Liver (tissue), 9 donors: ENCODE data around the gene ICAM5. TPM values are rescaled to one million over a fixed set of nuclear protein-coding genes. Genes with fewer than 3 reads are reported as not detected.
A peak's percentile ranks its signal among the peaks of the same experiment; 100 is the strongest.

ENCODE experiments used
- DNase-seq: peaks from one replicate; pipeline ENCODE4 v3.0.0-alpha.2; 2017; ENCODE audit warnings: low spot score
- H3K27ac ChIP-seq, 2 donors: one replicate each; pipeline ENCODE4 v1.7.0; 2013; ENCODE audit warnings: inconsistent platforms in 2 of 2, low read length in 2 of 2, control low read depth in 1 of 2, low read depth in 1 of 2, mild to moderate bottlenecking in 1 of 2
- H3K27me3 ChIP-seq, 4 donors: one replicate each; pipeline versions ENCODE4 v1.6.1 to v1.7.0; 2013; ENCODE audit warnings: low read length in 3 of 4, inconsistent platforms in 1 of 4, mild to moderate bottlenecking in 1 of 4, moderate library complexity in 1 of 4; ENCODE audit not compliant: control insufficient read depth in 4 of 4, insufficient read depth in 4 of 4
- H3K36me3 ChIP-seq, 4 donors: one replicate each; pipeline versions ENCODE4 v1.6.1 to v1.7.0; 2013; ENCODE audit warnings: low read length in 3 of 4, mild to moderate bottlenecking in 3 of 4, low read depth in 1 of 4, moderate library complexity in 1 of 4; ENCODE audit not compliant: control insufficient read depth in 4 of 4, insufficient read depth in 3 of 4
- H3K4me1 ChIP-seq, 4 donors: one replicate each; pipeline versions ENCODE4 v1.6.1 to v1.7.0; 2013; ENCODE audit warnings: low read length in 3 of 4, mild to moderate bottlenecking in 3 of 4, moderate library complexity in 1 of 4; ENCODE audit not compliant: control insufficient read depth in 4 of 4, insufficient read depth in 4 of 4
- H3K4me3 ChIP-seq, 3 donors: one replicate each; pipeline versions ENCODE4 v1.6.1 to v1.7.0; 2013; ENCODE audit warnings: low read length in 3 of 3, control low read depth in 1 of 3, low read depth in 1 of 3, mild to moderate bottlenecking in 1 of 3
- H3K9ac ChIP-seq, 2 donors: one replicate each; pipeline ENCODE4 v1.7.0; 2013; ENCODE audit warnings: low read length in 2 of 2, mild to moderate bottlenecking in 2 of 2, moderate library complexity in 2 of 2, control low read depth in 1 of 2, low read depth in 1 of 2
- H3K9me3 ChIP-seq, 4 donors: one replicate each; pipeline versions ENCODE4 v1.6.1 to v1.7.0; 2013; ENCODE audit warnings: low read length in 3 of 4; ENCODE audit not compliant: control insufficient read depth in 4 of 4
- CTCF ChIP-seq: fragments of 150-350 bp; IDR thresholded peaks from 2 replicates; pipeline ENCODE4 v1.5.1; 2017; ENCODE audit warnings: improper control_type of control experiment, low read depth, low read length; ENCODE audit not compliant: missing input control
- EGR1 ChIP-seq, 2 donors: IDR thresholded peaks; 2 replicates each; pipeline ENCODE4 v1.6.1; 2016 to 2018; ENCODE audit warnings: antibody characterized with exemption in 2 of 2, low read depth in 2 of 2
- FOXA1 ChIP-seq: IDR thresholded peaks from 2 replicates; pipeline ENCODE4 v1.6.1; 2016; ENCODE audit warnings: antibody characterized with exemption
- FOXA2 ChIP-seq: IDR thresholded peaks from 2 replicates; pipeline ENCODE4 v1.6.1; 2016; ENCODE audit warnings: antibody characterized with exemption
- GABPA ChIP-seq, 2 donors: IDR thresholded peaks in 1 of 2; conservative IDR thresholded peaks in 1 of 2; 2 replicates each; pipeline ENCODE4 v1.6.1; 2016; ENCODE audit warnings: antibody characterized with exemption in 2 of 2, mild to moderate bottlenecking in 1 of 2, moderate library complexity in 1 of 2
- HNF4G ChIP-seq: IDR thresholded peaks from 2 replicates; pipeline ENCODE4 v1.6.1; 2016; ENCODE audit warnings: antibody characterized with exemption
- JUND ChIP-seq, 2 donors: IDR thresholded peaks; 2 replicates each; pipeline ENCODE4 v1.6.1; 2016; ENCODE audit warnings: antibody characterized with exemption in 2 of 2
- NR2F2 ChIP-seq: IDR thresholded peaks from 2 replicates; pipeline ENCODE4 v1.6.1; 2016; ENCODE audit warnings: antibody characterized with exemption
- RAD21 ChIP-seq, 2 donors: IDR thresholded peaks; 2 replicates each; pipeline ENCODE4 v1.6.1; 2016; ENCODE audit warnings: antibody characterized with exemption in 2 of 2, mild to moderate bottlenecking in 2 of 2
- REST ChIP-seq: IDR thresholded peaks from 2 replicates; pipeline ENCODE4 v1.6.1; 2016; ENCODE audit warnings: antibody characterized with exemption, mild to moderate bottlenecking
- RXRA ChIP-seq, 2 donors: IDR thresholded peaks; 2 replicates each; pipeline ENCODE4 v1.6.1; 2017 to 2018; ENCODE audit warnings: antibody characterized with exemption in 2 of 2, mild to moderate bottlenecking in 1 of 2
- SP1 ChIP-seq: IDR thresholded peaks from 2 replicates; pipeline ENCODE4 v1.6.1; 2018; ENCODE audit warnings: antibody characterized with exemption, mild to moderate bottlenecking
- TAF1 ChIP-seq: conservative IDR thresholded peaks from 2 replicates; pipeline ENCODE4 v1.6.1; 2016; ENCODE audit warnings: antibody characterized with exemption, mild to moderate bottlenecking
- YY1 ChIP-seq: IDR thresholded peaks from 2 replicates; pipeline ENCODE4 v1.6.1; 2016; ENCODE audit warnings: antibody characterized with exemption, mild to moderate bottlenecking
- WGBS: extraction: QIAGEN DNeasy Blood & Tissue Kit; methylation state at CpG from one replicate; pipeline ENCODE4 v1.1.7; 2013; 5-methylcytosine and 5-hydroxymethylcytosine counted together
- polyA plus RNA-seq, 2 donors: library from polyadenylated mRNA; stranded (reverse) in 1 of 2; unstranded in 1 of 2; fragments of 200-250 nt in 1 of 2; fragments of >200 nt in 1 of 2; fragmentation: Nextera tagmentation in 1 of 2; extraction: Ambion mirVana in 1 of 2; gene quantifications; one replicate each; pipeline versions ENCODE4 v1.2.1 to v1.2.3, GENCODE V29; 2013 to 2015
- total RNA-seq, 2 donors: library from RNA; depleted of rRNA; stranded (reverse); fragments of >200 nt; gene quantifications; one replicate each; pipeline ENCODE4 v1.2.3, GENCODE V29; 2014
- TF ChIP-seq, protein P1 (sequence below): IDR thresholded peaks from 2 replicates; pipeline ENCODE4 v1.6.1; 2016; ENCODE audit warnings: antibody characterized with exemption
- TF ChIP-seq, protein P2 (sequence below): IDR thresholded peaks from 2 replicates; pipeline ENCODE4 v1.6.1; 2016; ENCODE audit warnings: antibody characterized with exemption
- TF ChIP-seq, protein P3 (sequence below): IDR thresholded peaks from 2 replicates; pipeline ENCODE4 v1.6.1; 2016; ENCODE audit warnings: antibody characterized with exemption
- donor health status: healthy.
- donor health status: healthy.
- donor health status: healthy.
- donor health status: healthy.
- donor health status: healthy.

Gene ICAM5
- total and polyA plus RNA-seq, 4 donors = 0.02 to 2.5 (median 1.0) TPM; not detected in 1

DNA sequence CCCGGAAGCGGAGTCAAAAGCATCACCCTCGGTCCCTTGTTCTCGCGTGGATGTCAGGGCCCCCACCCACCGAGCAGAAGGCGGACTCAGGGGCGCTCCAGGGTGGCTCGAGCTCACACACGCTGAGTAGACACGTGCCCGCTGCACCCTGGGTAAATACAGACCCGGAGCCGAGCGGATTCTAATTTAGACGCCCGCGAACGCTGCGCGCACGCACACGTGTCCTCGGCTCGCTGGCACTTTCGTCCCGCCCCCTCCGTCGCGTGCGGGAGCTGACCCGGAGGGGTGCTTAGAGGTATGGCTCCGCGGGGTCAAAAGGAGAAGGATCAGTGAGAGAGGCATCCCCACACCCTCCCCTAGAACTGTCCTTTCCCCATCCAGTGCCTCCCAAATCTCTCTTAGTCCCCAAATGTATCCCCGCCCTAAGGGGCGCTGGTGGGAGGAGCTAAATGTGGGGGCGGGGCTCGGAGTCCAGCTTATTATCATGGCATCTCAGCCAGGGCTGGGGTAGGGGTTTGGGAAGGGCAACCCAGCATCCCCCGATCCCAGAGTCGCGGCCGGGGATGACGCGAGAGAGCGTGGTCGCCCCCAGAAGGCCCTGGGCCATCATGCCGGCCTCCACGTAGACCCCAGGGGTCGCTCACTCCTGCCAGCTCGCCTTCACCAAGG lies 451 bp upstream of the ICAM5 start:
- peak overlapping the region in 1 of 3 donors; percentile 19 for H3K4me3 ChIP-seq
- peaks cover 21 to 52% (median 40%) of the 10 kb centered on the region in 4 donors for H3K4me1 ChIP-seq
- no peak overlapping the region for H3K9ac ChIP-seq
- H3K36me3 ChIP-seq = peaks cover 12 to 18% (median 17%) of the 10 kb centered on the region in 4 donors
- H3K27ac ChIP-seq = no peak overlapping the region
- no peaks in the 10 kb centered on the region for H3K9me3 ChIP-seq
- DNase-seq = peak; percentile 84
- TF ChIP-seq, protein P1, sequence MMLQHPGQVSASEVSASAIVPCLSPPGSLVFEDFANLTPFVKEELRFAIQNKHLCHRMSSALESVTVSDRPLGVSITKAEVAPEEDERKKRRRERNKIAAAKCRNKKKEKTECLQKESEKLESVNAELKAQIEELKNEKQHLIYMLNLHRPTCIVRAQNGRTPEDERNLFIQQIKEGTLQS = no peak
- no peak for TF ChIP-seq NR2F2
- no peak for TF ChIP-seq RAD21 (IDR thresholded peaks at IDR 0.05)
- TF ChIP-seq CTCF = no peak
- no peak for TF ChIP-seq FOXA1
- peaks cover under 1 to 12% (median 2%) of the 10 kb centered on the region in 4 donors for H3K27me3 ChIP-seq
- 4% methylated on average over 50 of the region's 50 CpGs for WGBS

GRCh38 chr19:10290357-10290875 lies 664 bp downstream of the ICAM5 start:
- Histone ChIP-seq H3K9ac (no peak overlapping the region), H3K4me3 (no peak overlapping the region), H3K9me3 (no peaks in the 10 kb centered on the region), H3K27ac (no peak overlapping the region), H3K36me3 (peaks cover 2 to 7% (median 6%) of the 10 kb centered on the region in 4 donors), H3K27me3 (peaks cover 2 to 16% (median 7%) of the 10 kb centered on the region in 4 donors), H3K4me1 (peaks cover 22 to 57% (median 42%) of the 10 kb centered on the region in 4 donors)
- WGBS = 3% methylated on average over 30 of the region's 30 CpGs
- no peak for DNase-seq
- TF ChIP-seq TAF1 = no peak
- no peak for TF ChIP-seq JUND (IDR thresholded peaks at IDR 0.05)
- TF ChIP-seq CTCF = no peak
- TF ChIP-seq GABPA (IDR thresholded peaks at IDR 0.05 in 1 of 2, conservative IDR thresholded peaks at IDR 0.05 in 1 of 2) = no peak
- TF ChIP-seq RAD21 (IDR thresholded peaks at IDR 0.05) = no peak
- no peak for TF ChIP-seq FOXA1
- no peak for TF ChIP-seq REST
- TF ChIP-seq, protein P2, sequence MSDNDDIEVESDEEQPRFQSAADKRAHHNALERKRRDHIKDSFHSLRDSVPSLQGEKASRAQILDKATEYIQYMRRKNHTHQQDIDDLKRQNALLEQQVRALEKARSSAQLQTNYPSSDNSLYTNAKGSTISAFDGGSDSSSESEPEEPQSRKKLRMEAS = no peak
- TF ChIP-seq YY1 = no peak
- no peak for TF ChIP-seq FOXA2
- TF ChIP-seq, protein P1 = no peak
- no peak for TF ChIP-seq EGR1 (IDR thresholded peaks at IDR 0.05; ENCODE audit: low read depth in 2 of 2)
- no peak for TF ChIP-seq RXRA (IDR thresholded peaks at IDR 0.05)
- no peak for TF ChIP-seq HNF4G
- TF ChIP-seq SP1 = no peak
- TF ChIP-seq, protein P3, sequence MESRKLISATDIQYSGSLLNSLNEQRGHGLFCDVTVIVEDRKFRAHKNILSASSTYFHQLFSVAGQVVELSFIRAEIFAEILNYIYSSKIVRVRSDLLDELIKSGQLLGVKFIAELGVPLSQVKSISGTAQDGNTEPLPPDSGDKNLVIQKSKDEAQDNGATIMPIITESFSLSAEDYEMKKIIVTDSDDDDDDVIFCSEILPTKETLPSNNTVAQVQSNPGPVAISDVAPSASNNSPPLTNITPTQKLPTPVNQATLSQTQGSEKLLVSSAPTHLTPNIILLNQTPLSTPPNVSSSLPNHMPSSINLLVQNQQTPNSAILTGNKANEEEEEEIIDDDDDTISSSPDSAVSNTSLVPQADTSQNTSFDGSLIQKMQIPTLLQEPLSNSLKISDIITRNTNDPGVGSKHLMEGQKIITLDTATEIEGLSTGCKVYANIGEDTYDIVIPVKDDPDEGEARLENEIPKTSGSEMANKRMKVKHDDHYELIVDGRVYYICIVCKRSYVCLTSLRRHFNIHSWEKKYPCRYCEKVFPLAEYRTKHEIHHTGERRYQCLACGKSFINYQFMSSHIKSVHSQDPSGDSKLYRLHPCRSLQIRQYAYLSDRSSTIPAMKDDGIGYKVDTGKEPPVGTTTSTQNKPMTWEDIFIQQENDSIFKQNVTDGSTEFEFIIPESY = no peak
